Aorta (tissue), 5 donors: Measurements from ENCODE around the gene PHF5A. TPM values are rescaled to one million over a fixed set of nuclear protein-coding genes. Genes with fewer than 3 reads are reported as not detected.

Source experiments
- ATAC-seq: fragments of 200-7000 bp; cut with Tn5 transposase; one replicate; pipeline ENCODE4 v1.9.1; 2022; ENCODE audit warnings: moderate library complexity; ENCODE audit not compliant: low FRiP score
- DNase-seq, 2 donors: peaks; one replicate each; pipeline ENCODE4 v3.0.0-alpha.2; 2020
- H3K27ac ChIP-seq, 2 donors: one replicate each; pipeline ENCODE4 v1.5.1; 2013; ENCODE audit warnings: low read length in 2 of 2, mild to moderate bottlenecking in 2 of 2, moderate library complexity in 2 of 2, control low read depth in 1 of 2, inconsistent platforms in 1 of 2, low read depth in 1 of 2
- H3K27me3 ChIP-seq, 2 donors: one replicate each; pipeline ENCODE4 v1.6.1; 2013; ENCODE audit warnings: control low read depth in 1 of 2, low read length in 1 of 2, mild to moderate bottlenecking in 1 of 2, moderate library complexity in 1 of 2; ENCODE audit not compliant: insufficient read depth in 2 of 2, control insufficient read depth in 1 of 2
- H3K36me3 ChIP-seq, 2 donors: one replicate each; pipeline ENCODE4 v1.6.1; 2013; ENCODE audit warnings: control low read depth in 1 of 2, low read length in 1 of 2, mild to moderate bottlenecking in 1 of 2; ENCODE audit not compliant: insufficient read depth in 2 of 2, control insufficient read depth in 1 of 2
- H3K4me1 ChIP-seq, 2 donors: one replicate each; pipeline ENCODE4 v1.6.1; 2013; ENCODE audit warnings: low read length in 2 of 2, control low read depth in 1 of 2, mild to moderate bottlenecking in 1 of 2, moderate library complexity in 1 of 2; ENCODE audit not compliant: insufficient read depth in 2 of 2, control insufficient read depth in 1 of 2
- H3K4me3 ChIP-seq, 2 donors: one replicate each; pipeline ENCODE4 v1.5.1; 2013; ENCODE audit warnings: low read length in 2 of 2, control low read depth in 1 of 2, mild to moderate bottlenecking in 1 of 2
- H3K9me3 ChIP-seq: one replicate; pipeline ENCODE4 v1.6.1; 2013; ENCODE audit warnings: mild to moderate bottlenecking, low read length; ENCODE audit not compliant: control insufficient read depth
- WGBS, 2 donors: extraction: QIAGEN DNeasy Blood & Tissue Kit; methylation state at CpG; one replicate each; pipeline ENCODE4 v1.1.7; 2013; 5-methylcytosine and 5-hydroxymethylcytosine counted together
- intact Hi-C, 2 donors: fragments of 100-400 bp; cut with DNase I; formaldehyde crosslinking; loops; one replicate each; pipeline versions ENCODE4 v1.14.2 to v1.15.0; 2022
- polyA plus RNA-seq, 2 donors: library from polyadenylated mRNA; stranded (reverse); fragments of 200-250 nt; gene quantifications; one replicate each; pipeline ENCODE4 v1.2.3, GENCODE V29; 2013
- total RNA-seq, 2 donors: library from RNA; stranded (reverse); fragmentation: NEBNext Ultra II Directional; extraction: Animal tissue kit (Norgen Biotek cat#: 25700); gene quantifications; one replicate each; pipeline ENCODE4 v1.2.1, GENCODE V29; 2021
- donor health status: healthy with polysubstance abuse.
- donor health status: Bipolar disorder and iron deficiency.
- donor health status: DM: no; HTN: no; CAD: no.
- donor health status: DM: no; HTN: no; CAD: no.
- donor health status: DM: yes; HTN: yes; CAD: no.

The PHF5A gene
- total and polyA plus RNA-seq, 4 donors = 22.5 to 43.1 (median 28.4) TPM

GRCh38 chr22:41498303-41498835, 29.9 kb upstream of the PHF5A start:
- no peaks in the 10 kb centered on the region for H3K27me3 ChIP-seq
- H3K4me3 ChIP-seq = no peak overlapping the region
- 50 to 51% methylated on average over 6 of the region's 6 CpGs for WGBS, 2 donors
- H3K4me1 ChIP-seq = no peaks in the 10 kb centered on the region
- no peak for DNase-seq
- H3K9me3 ChIP-seq = no peaks in the 10 kb centered on the region
- peaks cover 0 to 5% of the 10 kb centered on the region in 2 donors for H3K36me3 ChIP-seq
- intact Hi-C loops = no loop called here
- no peak for ATAC-seq
- no peak overlapping the region for H3K27ac ChIP-seq

- ATAC-seq (no peak), DNase-seq (no peak)
- H3K27ac ChIP-seq = no peak overlapping the region
Measured at GRCh38 chr22:41491374-41492100, 23.0 kb upstream of the PHF5A start.

GRCh38 chr22:41488596-41489385, 20.3 kb upstream of the PHF5A start:
- Histone ChIP-seq H3K27ac (no peak overlapping the region), H3K4me3 (no peak overlapping the region), H3K4me1 (no peaks in the 10 kb centered on the region), H3K9me3 (no peaks in the 10 kb centered on the region), H3K36me3 (no peaks in the 10 kb centered on the region), H3K27me3 (no peaks in the 10 kb centered on the region)
- ATAC-seq (no peak), DNase-seq (peak in 1 of 2 donors; percentile 19)
- 77 to 80% methylated on average over 3 of the region's 3 CpGs for WGBS, 2 donors
- intact Hi-C loops = no loop called here

More at GRCh38 chr22:41491374-41492100, 23.0 kb upstream of the PHF5A start:
- intact Hi-C loops = no loop called here
- no peaks in the 10 kb centered on the region for H3K9me3 ChIP-seq
- no peaks in the 10 kb centered on the region for H3K4me1 ChIP-seq
- H3K4me3 ChIP-seq = no peak overlapping the region
- no peaks in the 10 kb centered on the region for H3K27me3 ChIP-seq
- 33 to 41% methylated on average over 5 of the region's 5 CpGs for WGBS, 2 donors
- no peaks in the 10 kb centered on the region for H3K36me3 ChIP-seq

GRCh38 chr22:41488076-41488475, 19.6 kb upstream of the PHF5A start:
- Histone ChIP-seq H3K27ac (no peak overlapping the region), H3K27me3 (no peaks in the 10 kb centered on the region), H3K4me3 (no peak overlapping the region), H3K9me3 (no peaks in the 10 kb centered on the region), H3K4me1 (no peaks in the 10 kb centered on the region), H3K36me3 (no peaks in the 10 kb centered on the region)
- ATAC-seq (no peak), DNase-seq (peak in 1 of 2 donors; percentile 31)
- intact Hi-C loops = no loop called here
- WGBS, 2 donors = 71% methylated on average over 4 of the region's 4 CpGs

GRCh38 chr22:41487037-41487935, 18.8 kb upstream of the PHF5A start:
- intact Hi-C loops = no loop called here
- Histone ChIP-seq H3K4me1 (peaks cover 0 to 2% of the 10 kb centered on the region in 2 donors), H3K9me3 (no peaks in the 10 kb centered on the region), H3K36me3 (no peaks in the 10 kb centered on the region), H3K4me3 (no peak overlapping the region), H3K27ac (no peak overlapping the region), H3K27me3 (no peaks in the 10 kb centered on the region)
- DNase-seq (peak in 1 of 2 donors; percentile 12), ATAC-seq (no peak)
- 66 to 68% methylated on average over 8 of the region's 8 CpGs for WGBS, 2 donors

- H3K27me3 ChIP-seq = no peaks in the 10 kb centered on the region
- no peak overlapping the region for H3K27ac ChIP-seq
- peaks cover 2 to 4% of the 10 kb centered on the region in 2 donors for H3K4me1 ChIP-seq
- no peaks in the 10 kb centered on the region for H3K36me3 ChIP-seq
- WGBS, 2 donors = 82 to 83% methylated on average over 7 of the region's 7 CpGs
- no peak overlapping the region for H3K4me3 ChIP-seq
- no peaks in the 10 kb centered on the region for H3K9me3 ChIP-seq
- DNase-seq = peak in 1 of 2 donors; percentile 5
- ATAC-seq = no peak
- intact Hi-C loops = no loop called here
Measured at GRCh38 chr22:41485033-41485432, 16.5 kb upstream of the PHF5A start.

GRCh38 chr22:41482319-41482935, 13.9 kb upstream of the PHF5A start:
- intact Hi-C loops = loop anchor here (2.0 to 5.0 kb wide), 3 partner anchors 22 to 40 kb away; partner anchors contain the start of gene TOB2 (in 1 of the 2)
- Histone ChIP-seq H3K36me3 (no peaks in the 10 kb centered on the region), H3K4me3 (no peak overlapping the region), H3K27me3 (no peaks in the 10 kb centered on the region), H3K4me1 (peaks cover 3 to 4% of the 10 kb centered on the region in 2 donors), H3K9me3 (no peaks in the 10 kb centered on the region), H3K27ac (peak overlapping the region; percentile 91 to 94)
- DNase-seq (peak in 1 of 2 donors; percentile 9), ATAC-seq (no peak)
- WGBS, 2 donors = 62% methylated on average over 2 of the region's 2 CpGs

GRCh38 chr22:41481925-41482318, 13.4 kb upstream of the PHF5A start:
- H3K36me3 ChIP-seq = no peaks in the 10 kb centered on the region
- peak in 1 of 2 donors; percentile 33 for DNase-seq
- H3K4me1 ChIP-seq = peaks cover 3 to 4% of the 10 kb centered on the region in 2 donors
- WGBS, 2 donors = 52 to 61% methylated on average over 5 of the region's 5 CpGs
- no peaks in the 10 kb centered on the region for H3K27me3 ChIP-seq
- no peak overlapping the region for H3K4me3 ChIP-seq
- intact Hi-C loops = loop anchor here (2.0 to 5.0 kb wide), 3 partner anchors 23 to 40 kb away; partner anchors contain the start of gene TOB2 (in 1 of the 2)
- no peaks in the 10 kb centered on the region for H3K9me3 ChIP-seq
- H3K27ac ChIP-seq = peak overlapping the region; percentile 50 to 91
- ATAC-seq = no peak
